AG10803 (cell line): ENCODE measurements around the gene PRKAA2.

Source experiments
- DNase-seq: peaks from one replicate; pipeline ENCODE4 v3.0.0; 2010; ENCODE audit warnings: low read depth
- H3K4me3 ChIP-seq: 2 replicates; pipeline ENCODE4 v1.5.1; 2011; ENCODE audit warnings: mild to moderate bottlenecking, low read length, control low read depth
- CTCF ChIP-seq: conservative IDR thresholded peaks from 2 replicates; pipeline ENCODE4 v1.5.1; 2011; ENCODE audit warnings: mild to moderate bottlenecking, low read length, control low read depth, inconsistent platforms

The PRKAA2 gene

GRCh38 chr1:56688522-56689026 lies 43.5 kb downstream of the PRKAA2 start:
- no peak overlapping the region for H3K4me3 ChIP-seq
- no peak for TF ChIP-seq CTCF
- peak; percentile 37 for DNase-seq

GRCh38 chr1:56696663-56697062 lies 51.5 kb downstream of the PRKAA2 start:
- no peak overlapping the region for H3K4me3 ChIP-seq
- no peak for TF ChIP-seq CTCF
- no peak for DNase-seq

- no peak overlapping the region for H3K4me3 ChIP-seq
- DNase-seq = no peak
- no peak for TF ChIP-seq CTCF
Measured at GRCh38 chr1:56703747-56704146, 58.6 kb downstream of the PRKAA2 start.

- no peak overlapping the region for H3K4me3 ChIP-seq
- no peak for DNase-seq
- no peak for TF ChIP-seq CTCF
Measured at GRCh38 chr1:56707379-56707778, 62.3 kb downstream of the PRKAA2 start.

- peak; percentile 67 for DNase-seq
- no peak overlapping the region for H3K4me3 ChIP-seq
- TF ChIP-seq CTCF = peak; percentile 54
Measured at GRCh38 chr1:56709269-56709880, 64.3 kb downstream of the PRKAA2 start.

- H3K4me3 ChIP-seq = no peak overlapping the region
- DNase-seq = no peak
- no peak for TF ChIP-seq CTCF
Measured at GRCh38 chr1:56709995-56710394, 64.9 kb downstream of the PRKAA2 start.

GRCh38 chr1:56710646-56711045 lies 65.5 kb downstream of the PRKAA2 start:
- peak; percentile 73 for DNase-seq
- TF ChIP-seq CTCF = no peak
- no peak overlapping the region for H3K4me3 ChIP-seq
